ENCODE data around the gene GLOD4.
A peak's percentile ranks its signal among the peaks of the same experiment; 100 is the strongest.
"Not testable (repeated sequence)": the region's sequence is repeated elsewhere in the genome, so short reads cannot be mapped to it uniquely, and the experiment has no call there.

GLOD4 gene

DNA sequence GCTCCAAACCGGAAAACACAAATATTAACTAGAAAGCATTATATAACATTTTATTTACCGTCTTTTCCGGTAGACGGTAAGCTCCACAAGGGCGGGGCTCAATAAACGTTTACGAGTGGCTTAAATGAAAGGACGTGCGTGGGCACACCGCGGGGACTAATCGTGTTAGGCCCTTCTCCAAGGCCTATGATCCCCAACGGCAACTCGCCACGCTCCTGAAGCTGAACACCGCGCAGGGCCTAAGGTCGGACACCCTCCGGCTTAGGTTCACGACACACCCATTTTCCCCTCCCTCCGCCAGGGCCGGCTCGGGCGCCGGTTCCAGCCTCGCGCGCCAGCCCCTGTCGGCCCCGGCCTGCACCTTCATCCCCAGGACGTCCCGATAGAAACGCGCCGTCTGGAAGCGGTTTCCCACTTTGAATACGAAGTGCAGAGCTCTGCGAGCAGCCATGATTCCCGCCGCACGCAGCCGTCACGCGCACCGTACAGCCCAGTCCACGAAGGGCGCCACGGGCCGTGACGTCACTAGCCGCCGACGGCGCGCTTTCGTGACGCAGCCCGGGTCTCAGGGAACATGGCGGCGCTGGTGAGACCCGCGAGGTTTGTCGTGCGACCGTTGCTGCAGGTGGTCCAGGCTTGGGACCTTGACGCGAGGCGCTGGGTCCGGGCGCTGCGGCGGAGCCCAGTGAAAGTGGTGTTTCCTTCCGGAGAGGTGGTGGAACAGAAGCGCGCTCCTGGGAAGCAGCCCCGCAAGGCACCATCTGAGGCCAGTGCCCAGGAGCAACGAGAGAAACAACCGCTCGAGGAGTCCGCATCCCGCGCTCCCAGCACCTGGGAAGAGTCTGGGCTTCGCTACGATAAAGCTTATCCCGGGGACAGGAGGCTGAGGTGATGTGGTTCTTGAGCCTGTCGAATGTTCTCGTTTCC is at the start of gene GLOD4, which contains the start of gene MRM3:
Gene GLOD4, minus strand, starts transcription at position 476 of the 927 bp plus-strand sequence. Its CDS starts 25 bp downstream, at position 451.
Gene MRM3, plus strand, starts transcription at position 549 of the 927 bp plus-strand sequence. Its CDS starts 26 bp downstream, at position 575.
- Histone ChIP-seq H3K4me3 (peak within 1 kb of the TSS; percentile 75 to 99 (median 96)), H4K20me1 (peaks cover 8 to 73% (median 32%) of the 10 kb centered on the region in 11 experiments; a peak in 17 of 22 replicates), H3K9me3 (replicated peaks in 1 of 11) (no peaks in the 10 kb centered on the region), H3K27me3 (no peaks in the 10 kb centered on the region), H3K27ac (peak within 1 kb of the TSS; percentile 67 to 87 (median 83)), H3K4me1 (peaks cover 29 to 38% (median 33%) of the 10 kb centered on the region in 10 experiments), H3K9ac (peak within 1 kb of the TSS; percentile 79 to 93 (median 88)), H3K4me2 (peak within 1 kb of the TSS; percentile 85 to 98 (median 97)), H3K36me3 (peaks cover 31 to 68% (median 49%) of the 10 kb centered on the region in 11 experiments)
- TF ChIP-seq Cebpa-rat (IDR thresholded peaks at IDR 0.05) = no peak

DNA sequence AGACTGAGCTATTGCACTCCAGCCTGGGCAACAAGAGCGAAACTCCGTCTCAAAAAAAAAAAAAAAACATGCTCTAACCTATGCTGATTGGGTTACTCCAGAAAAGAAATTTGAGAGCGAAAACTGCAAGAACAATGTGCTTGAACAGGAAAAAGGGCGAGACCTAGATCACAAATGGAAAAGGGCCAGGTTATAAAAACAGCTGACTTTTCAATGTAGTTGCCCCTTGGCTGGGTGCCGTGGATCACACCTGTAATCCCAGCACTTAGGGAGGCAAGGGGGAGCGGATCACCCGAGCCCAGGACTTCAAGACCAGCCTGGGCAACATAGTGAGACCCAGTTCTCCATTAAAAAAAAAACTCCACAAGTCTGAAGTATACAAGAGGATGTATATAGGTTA is 48.9 kb upstream of the GLOD4 start:
- Histone ChIP-seq H3K4me1 (peaks cover 8 to 47% (median 30%) of the 10 kb centered on the region in 10 experiments), H3K9ac (no peak overlapping the region), H3K27ac (no peak overlapping the region), H3K4me2 (no peak overlapping the region), H3K36me3 (peaks cover 0 to 66% (median 34%) of the 10 kb centered on the region in 11 experiments; a peak in 18 of 22 replicates), H3K9me3 (replicated peaks in 1 of 11) (peaks cover 27 to 62% (median 47%) of the 10 kb centered on the region in 11 experiments), H4K20me1 (peaks cover 0 to 24% (median 13%) of the 10 kb centered on the region in 11 experiments; a peak in 13 of 22 replicates), H3K27me3 (peaks cover 0 to 10% (median 0%) of the 10 kb centered on the region in 11 experiments; a peak in 6 of 22 replicates), H3K4me3 (no peak overlapping the region)
- no peak for TF ChIP-seq Cebpa-rat (IDR thresholded peaks at IDR 0.05)

DNA sequence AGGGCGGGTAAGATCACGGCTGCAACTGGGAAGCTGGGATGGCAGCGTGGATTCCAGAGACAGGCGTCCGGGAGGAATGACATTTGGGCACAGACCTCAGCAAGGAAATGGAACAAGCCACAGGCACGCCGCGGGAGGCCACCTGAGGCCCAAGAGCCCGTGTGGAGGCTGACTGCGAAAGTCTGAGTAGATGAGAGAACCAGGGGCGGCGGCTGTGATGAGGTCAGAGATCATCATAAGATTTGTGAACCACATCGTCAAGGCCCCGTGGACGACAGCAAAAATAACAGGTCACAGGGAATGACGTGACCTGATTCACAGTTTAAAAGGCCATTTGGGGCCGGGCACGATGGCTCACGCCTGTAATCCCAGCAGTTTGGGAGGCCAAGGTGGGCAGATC is 48.3 kb upstream of the GLOD4 start:
- Histone ChIP-seq H3K36me3 (peaks cover 0 to 69% (median 36%) of the 10 kb centered on the region in 11 experiments; a peak in 18 of 22 replicates), H3K4me1 (peaks cover 10 to 53% (median 36%) of the 10 kb centered on the region in 10 experiments), H4K20me1 (peaks cover 0 to 29% (median 18%) of the 10 kb centered on the region in 11 experiments; a peak in 14 of 22 replicates), H3K27me3 (peaks cover 0 to 16% (median 0%) of the 10 kb centered on the region in 11 experiments; a peak in 7 of 22 replicates), H3K4me2 (peak overlapping the region in 8 of 11 experiments; percentile 6 to 50 (median 23); a peak in 7 of 22 replicates), H3K4me3 (no peak overlapping the region), H3K27ac (peak overlapping the region in 6 of 11 experiments; percentile 17 to 46 (median 20); a peak in 6 of 22 replicates), H3K9ac (peak overlapping the region in 1 of 11 experiments; percentile 4; a peak in 1 of 22 replicates), H3K9me3 (replicated peaks in 1 of 11) (peaks cover 27 to 57% (median 44%) of the 10 kb centered on the region in 11 experiments)
- no peak for TF ChIP-seq Cebpa-rat (IDR thresholded peaks at IDR 0.05)

GRCh38 chr17:829614-830013 is 47.5 kb upstream of the GLOD4 start:
- Histone ChIP-seq H3K27ac (0 out of 22 replicates have a peak overlapping the region, but pooled peaks of 1 of the 11 experiments have one; percentile 18), H4K20me1 (peaks cover 0 to 36% (median 23%) of the 10 kb centered on the region in 11 experiments; a peak in 14 of 22 replicates), H3K36me3 (peaks cover 0 to 69% (median 34%) of the 10 kb centered on the region in 11 experiments; a peak in 18 of 22 replicates), H3K4me2 (peak overlapping the region in 1 of 11 experiments; percentile 50; a peak in 4 of 22 replicates), H3K27me3 (peaks cover 0 to 24% (median 0%) of the 10 kb centered on the region in 11 experiments; a peak in 7 of 22 replicates), H3K9me3 (replicated peaks in 1 of 11) (peaks cover 27 to 49% (median 37%) of the 10 kb centered on the region in 11 experiments), H3K4me1 (peaks cover 18 to 60% (median 44%) of the 10 kb centered on the region in 10 experiments)
- not testable (repeated sequence) for H3K9ac ChIP-seq, H3K4me3 ChIP-seq

DNA sequence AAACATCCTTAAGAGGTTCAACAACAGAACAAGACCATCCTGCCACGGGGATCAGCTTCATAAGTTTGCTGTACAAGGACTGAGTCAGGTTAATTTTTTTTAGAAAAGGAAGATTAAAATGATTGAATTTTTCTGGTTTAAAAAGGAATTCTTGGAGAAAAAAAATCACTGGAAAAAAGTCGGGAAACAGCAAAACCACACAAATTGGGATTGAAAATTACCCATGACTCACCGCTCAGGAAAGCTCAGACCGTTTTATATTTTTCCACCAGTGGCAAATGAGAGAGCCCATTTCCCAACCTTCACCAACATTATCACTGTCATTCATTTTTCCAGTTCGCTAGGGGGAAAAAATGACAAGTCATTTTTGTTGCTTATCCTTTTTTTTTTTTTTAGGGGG is 46.7 kb upstream of the GLOD4 start:
- H3K4me1 ChIP-seq = peaks cover 26 to 69% (median 52%) of the 10 kb centered on the region in 10 experiments
- H3K9ac ChIP-seq = no peak overlapping the region
- no peak overlapping the region for H3K4me3 ChIP-seq
- H3K27ac ChIP-seq = no peak overlapping the region
- H3K27me3 ChIP-seq = peaks cover 0 to 32% (median 0%) of the 10 kb centered on the region in 11 experiments; a peak in 7 of 22 replicates
- peak overlapping the region in 7 of 11 experiments; percentile 10 to 35 (median 28); a peak in 8 of 22 replicates for H3K4me2 ChIP-seq
- peaks cover 24 to 41% (median 28%) of the 10 kb centered on the region in 11 experiments for H3K9me3 ChIP-seq (replicated peaks in 1 of 11)
- H3K36me3 ChIP-seq = peaks cover 0 to 65% (median 30%) of the 10 kb centered on the region in 11 experiments; a peak in 17 of 22 replicates
- peaks cover 0 to 42% (median 26%) of the 10 kb centered on the region in 11 experiments; a peak in 14 of 22 replicates for H4K20me1 ChIP-seq
- TF ChIP-seq Cebpa-rat (IDR thresholded peaks at IDR 0.05) = no peak

- H3K4me2 ChIP-seq = peak overlapping the region; percentile 8 to 89 (median 78); a peak in 20 of 22 replicates
- H3K27me3 ChIP-seq = peaks cover 0 to 44% (median 0%) of the 10 kb centered on the region in 11 experiments; a peak in 7 of 22 replicates
- peak overlapping the region in 4 of 11 experiments; percentile 52 to 68 (median 60); a peak in 7 of 22 replicates for H3K27ac ChIP-seq
- H3K9me3 ChIP-seq (replicated peaks in 1 of 11) = peaks cover 4 to 21% (median 8%) of the 10 kb centered on the region in 11 experiments
- H4K20me1 ChIP-seq = peaks cover 0 to 45% (median 26%) of the 10 kb centered on the region in 11 experiments; a peak in 14 of 22 replicates
- no peak for TF ChIP-seq Cebpa-rat (IDR thresholded peaks at IDR 0.05)
- H3K9ac ChIP-seq = peak overlapping the region in 6 of 11 experiments; percentile 16 to 72 (median 60); a peak in 9 of 22 replicates
- no peak overlapping the region for H3K4me3 ChIP-seq
- peaks cover 32 to 89% (median 72%) of the 10 kb centered on the region in 10 experiments for H3K4me1 ChIP-seq
- peaks cover 0 to 57% (median 28%) of the 10 kb centered on the region in 11 experiments; a peak in 18 of 22 replicates for H3K36me3 ChIP-seq
Measured at GRCh38 chr17:826778-827177, 44.7 kb upstream of the GLOD4 start.

DNA sequence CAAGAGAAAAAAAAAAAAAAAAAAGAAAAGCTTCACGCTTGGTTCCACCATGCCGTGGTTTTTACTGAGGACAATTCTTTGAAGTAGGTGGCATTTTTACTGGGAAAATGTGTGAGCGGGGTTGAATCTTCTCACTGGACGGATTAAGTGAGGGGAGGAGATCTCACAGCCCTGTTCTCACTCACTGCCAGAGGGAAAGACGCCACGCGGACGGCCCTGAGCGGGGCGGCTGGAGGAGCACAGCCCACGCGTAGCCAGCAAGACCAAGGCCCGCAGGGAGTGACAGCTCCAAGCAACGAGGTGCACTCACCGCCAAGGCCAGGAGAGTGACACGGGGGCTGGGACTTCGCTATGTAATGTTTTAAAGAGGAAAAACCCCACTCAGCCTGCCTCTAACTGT is 43.1 kb upstream of the GLOD4 start:
- H4K20me1 ChIP-seq = peaks cover 0 to 45% (median 26%) of the 10 kb centered on the region in 11 experiments; a peak in 14 of 22 replicates
- peak overlapping the region in 10 of 11 experiments; percentile 1 to 72 (median 49); a peak in 14 of 22 replicates for H3K9ac ChIP-seq
- H3K9me3 ChIP-seq (replicated peaks in 1 of 11) = peaks cover 0 to 6% (median 3%) of the 10 kb centered on the region in 11 experiments; a peak in 5 of 22 replicates
- peak overlapping the region in 2 of 10 experiments; percentile 18 to 22; a peak in 2 of 20 replicates for H3K4me3 ChIP-seq
- peaks cover 27 to 93% (median 81%) of the 10 kb centered on the region in 10 experiments for H3K4me1 ChIP-seq
- H3K36me3 ChIP-seq = peaks cover 0 to 50% (median 14%) of the 10 kb centered on the region in 11 experiments; a peak in 17 of 22 replicates
- peak overlapping the region in 7 of 11 experiments; percentile 23 to 73 (median 66); a peak in 11 of 22 replicates for H3K27ac ChIP-seq
- H3K4me2 ChIP-seq = peak overlapping the region; percentile 53 to 89 (median 78)
- TF ChIP-seq Cebpa-rat (IDR thresholded peaks at IDR 0.05) = no peak
- H3K27me3 ChIP-seq = peaks cover 0 to 44% (median 0%) of the 10 kb centered on the region in 11 experiments; a peak in 7 of 22 replicates

Measured in BLaER1 treated with 17β-estradiol and CSF1 and Interleukin-3, amounts not matched to agents 10 nM and 100 nM (cell line).